HepG2 (cell line): ENCODE data around the gene PAQR3.

Source experiments
- AHDC1 ChIP-seq: sonication (generic); formaldehyde crosslinking; IDR thresholded peaks from 2 replicates; pipeline ENCODE4 v1.5.1; 2020; ENCODE audit warnings: mild to moderate bottlenecking, missing genetic modification reagents, borderline replicate concordance
- NFYB ChIP-seq: sonication (generic); formaldehyde crosslinking; IDR thresholded peaks from 2 replicates; pipeline ENCODE4 v1.4.0; 2020; ENCODE audit warnings: missing genetic modification reagents
- SMAD3 ChIP-seq: sonication (generic); formaldehyde crosslinking; IDR thresholded peaks from 2 replicates; pipeline ENCODE4 v1.4.0; 2020; ENCODE audit warnings: missing genetic modification reagents
- YY1 ChIP-seq: IDR thresholded peaks from 2 replicates; pipeline ENCODE4 v1.6.1; 2011; ENCODE audit warnings: low read length, low read depth, moderate library complexity, mild to moderate bottlenecking; ENCODE audit not compliant: insufficient read depth, insufficient replicate concordance
- TF ChIP-seq, protein P1 (sequence below): sonication (generic); formaldehyde crosslinking; IDR thresholded peaks from 2 replicates; pipeline ENCODE4 v1.9.0; 2021; ENCODE audit warnings: missing genetic modification reagents, borderline replicate concordance

DNA sequence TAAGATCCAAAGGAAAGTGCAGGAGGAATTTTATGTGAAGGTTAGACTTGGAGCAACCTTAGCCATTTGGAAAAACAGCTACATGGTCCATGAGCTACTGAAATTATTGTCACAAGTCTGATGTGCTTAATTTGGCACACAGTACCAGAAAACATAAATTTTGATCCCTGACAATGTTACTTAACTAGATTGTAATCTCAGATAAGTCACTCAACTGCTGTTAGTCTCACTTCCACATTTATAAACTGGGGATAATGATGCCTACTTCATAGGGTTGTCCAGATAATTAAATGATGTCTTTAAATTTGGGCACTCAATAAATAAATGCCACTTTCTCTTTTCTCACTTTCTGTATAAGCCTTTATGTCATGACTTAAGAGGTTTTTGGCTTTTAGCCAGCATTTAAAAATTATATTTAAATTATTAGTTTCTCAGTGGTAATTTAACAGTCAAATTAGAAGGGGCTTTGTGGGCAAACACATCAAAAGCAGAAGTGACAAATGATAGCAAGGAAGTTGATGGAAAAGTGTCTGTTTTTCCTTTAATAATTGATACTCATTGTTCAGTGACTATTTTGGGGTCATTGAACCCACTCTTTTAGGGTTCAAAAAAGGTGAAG, 58.3 kb downstream of the PAQR3 start:
- TF ChIP-seq YY1 = no peak
- TF ChIP-seq SMAD3 (CRISPR knock-in tag) = no peak
- TF ChIP-seq AHDC1 (CRISPR knock-in tag) = no peak
- TF ChIP-seq NFYB (CRISPR knock-in tag) = no peak
- TF ChIP-seq, protein P1, sequence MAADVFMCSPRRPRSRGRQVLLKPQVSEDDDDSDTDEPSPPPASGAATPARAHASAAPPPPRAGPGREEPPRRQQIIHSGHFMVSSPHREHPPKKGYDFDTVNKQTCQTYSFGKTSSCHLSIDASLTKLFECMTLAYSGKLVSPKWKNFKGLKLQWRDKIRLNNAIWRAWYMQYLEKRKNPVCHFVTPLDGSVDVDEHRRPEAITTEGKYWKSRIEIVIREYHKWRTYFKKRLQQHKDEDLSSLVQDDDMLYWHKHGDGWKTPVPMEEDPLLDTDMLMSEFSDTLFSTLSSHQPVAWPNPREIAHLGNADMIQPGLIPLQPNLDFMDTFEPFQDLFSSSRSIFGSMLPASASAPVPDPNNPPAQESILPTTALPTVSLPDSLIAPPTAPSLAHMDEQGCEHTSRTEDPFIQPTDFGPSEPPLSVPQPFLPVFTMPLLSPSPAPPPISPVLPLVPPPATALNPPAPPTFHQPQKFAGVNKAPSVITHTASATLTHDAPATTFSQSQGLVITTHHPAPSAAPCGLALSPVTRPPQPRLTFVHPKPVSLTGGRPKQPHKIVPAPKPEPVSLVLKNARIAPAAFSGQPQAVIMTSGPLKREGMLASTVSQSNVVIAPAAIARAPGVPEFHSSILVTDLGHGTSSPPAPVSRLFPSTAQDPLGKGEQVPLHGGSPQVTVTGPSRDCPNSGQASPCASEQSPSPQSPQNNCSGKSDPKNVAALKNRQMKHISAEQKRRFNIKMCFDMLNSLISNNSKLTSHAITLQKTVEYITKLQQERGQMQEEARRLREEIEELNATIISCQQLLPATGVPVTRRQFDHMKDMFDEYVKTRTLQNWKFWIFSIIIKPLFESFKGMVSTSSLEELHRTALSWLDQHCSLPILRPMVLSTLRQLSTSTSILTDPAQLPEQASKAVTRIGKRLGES (CRISPR knock-in tag) = no peak
